WERI-Rb-1 (cell line): Measurements from ENCODE around the gene NPIPA1.
"Not testable (repeated sequence)": the region's sequence is repeated elsewhere in the genome, so short reads cannot be mapped to it uniquely, and the experiment has no call there.

Source experiments
- DNase-seq: peaks from one replicate; pipeline ENCODE4 v3.0.0-alpha.2; 2020
- H3K27ac ChIP-seq: fragments of 250-450 bp; sonication (Bioruptor Pico); 2 replicates; pipeline ENCODE4 v1.5.1; 2020; ENCODE audit warnings: mild to moderate bottlenecking, moderate library complexity
- H3K27me3 ChIP-seq: fragments of 250-450 bp; sonication (Bioruptor Pico); 2 replicates; pipeline ENCODE4 v1.5.1; 2021; ENCODE audit warnings: mild to moderate bottlenecking, low read depth, moderate library complexity; ENCODE audit not compliant: insufficient read depth, severe bottlenecking
- H3K36me3 ChIP-seq: fragments of 250-450 bp; sonication (Bioruptor Pico); 2 replicates; pipeline ENCODE4 v1.5.1; 2020; ENCODE audit warnings: mild to moderate bottlenecking, moderate library complexity
- H3K4me3 ChIP-seq: 2 replicates; pipeline ENCODE4 v1.5.1; 2011; ENCODE audit warnings: low read depth, mild to moderate bottlenecking, control low read depth, low read length
- H3K9me3 ChIP-seq: fragments of 250-450 bp; sonication (Bioruptor Pico); 2 replicates; pipeline ENCODE4 v1.5.1; 2021; ENCODE audit warnings: mild to moderate bottlenecking, moderate library complexity; ENCODE audit not compliant: severe bottlenecking
- CTCF ChIP-seq: IDR thresholded peaks from 2 replicates; pipeline ENCODE4 v1.5.1; 2011; ENCODE audit warnings: low read depth, mild to moderate bottlenecking, control low read depth, inconsistent platforms, low read length

The NPIPA1 gene

GRCh38 chr16:14975418-14976194, 38.4 kb downstream of the NPIPA1 start:
- peak; percentile 48 for DNase-seq
- peak overlapping the region; percentile 89 for H3K27ac ChIP-seq
- H3K9me3 ChIP-seq, H3K27me3 ChIP-seq, H3K36me3 ChIP-seq: not testable (repeated sequence)
- peak; percentile 7; the same call in 1 of the 2 replicates for TF ChIP-seq CTCF
- peak overlapping the region; percentile 98 for H3K4me3 ChIP-seq

DNA sequence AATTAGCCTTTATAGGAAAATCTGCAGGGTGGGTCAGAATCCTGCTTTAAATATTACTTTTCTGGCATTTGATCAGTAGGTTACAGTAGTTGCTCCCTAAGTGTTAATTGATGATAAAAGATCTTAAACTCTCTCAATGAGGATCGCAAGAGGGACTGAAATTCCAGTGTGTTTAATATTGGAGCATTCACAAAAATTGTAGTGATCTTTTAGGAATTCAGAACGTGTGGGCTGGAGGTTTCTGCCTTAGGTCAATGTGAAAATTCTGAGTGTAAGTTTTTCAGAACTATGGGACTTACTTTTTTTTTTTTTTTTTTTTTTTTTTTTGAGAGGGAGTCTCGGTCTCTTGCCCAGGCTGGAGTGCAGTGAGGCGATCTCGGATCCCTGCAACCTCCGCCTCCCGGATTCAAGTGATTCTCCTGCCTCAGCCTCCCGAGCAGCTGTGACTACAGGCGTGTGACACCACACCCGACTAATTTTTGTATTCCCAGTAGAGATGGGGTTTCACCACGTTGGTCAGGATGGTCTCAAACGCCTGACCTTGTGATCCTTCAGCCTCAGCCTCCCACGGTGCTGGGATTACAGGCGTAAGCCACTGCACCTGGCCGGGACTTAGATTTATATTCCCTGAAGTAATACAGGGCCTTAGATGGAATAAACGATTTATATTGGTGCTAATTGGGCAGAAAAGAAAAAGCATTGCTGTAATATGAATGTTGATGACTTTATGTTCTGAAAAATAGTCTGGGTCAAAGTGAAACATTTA, 39.9 kb downstream of the NPIPA1 start:
- H3K9me3 ChIP-seq, H3K36me3 ChIP-seq, H3K27me3 ChIP-seq, H3K27ac ChIP-seq, DNase-seq, H3K4me3 ChIP-seq: not testable (repeated sequence)

- DNase-seq, H3K36me3 ChIP-seq, H3K4me3 ChIP-seq, H3K27me3 ChIP-seq, H3K27ac ChIP-seq, H3K9me3 ChIP-seq: not testable (repeated sequence)
Measured at GRCh38 chr16:14978281-14978680, 41.0 kb downstream of the NPIPA1 start.

GRCh38 chr16:14978908-14979307, 41.7 kb downstream of the NPIPA1 start:
- H3K27ac ChIP-seq, H3K9me3 ChIP-seq, H3K4me3 ChIP-seq, H3K27me3 ChIP-seq, DNase-seq, H3K36me3 ChIP-seq: not testable (repeated sequence)

DNA sequence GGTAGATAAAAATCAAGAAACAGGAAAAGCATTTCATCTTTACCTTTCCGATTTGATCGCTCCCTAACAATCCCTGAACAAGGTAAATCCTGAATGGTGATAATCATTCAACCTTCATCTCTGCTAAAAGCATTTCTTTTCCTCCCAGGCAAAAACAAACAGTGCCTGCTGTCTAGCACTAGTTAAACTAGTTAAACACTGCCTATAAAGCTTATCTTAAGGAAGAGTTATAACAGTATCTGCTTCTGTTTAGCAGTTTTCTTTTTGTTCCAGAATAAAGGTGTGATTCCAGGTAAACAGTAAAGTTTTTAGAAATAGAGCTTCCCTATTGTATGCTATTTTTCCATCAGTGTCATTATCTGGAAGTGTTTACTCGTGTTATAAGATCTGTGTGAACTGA, 44.0 kb downstream of the NPIPA1 start:
- not testable (repeated sequence) for H3K9me3 ChIP-seq, H3K27ac ChIP-seq, H3K27me3 ChIP-seq, H3K4me3 ChIP-seq, DNase-seq, H3K36me3 ChIP-seq

DNA sequence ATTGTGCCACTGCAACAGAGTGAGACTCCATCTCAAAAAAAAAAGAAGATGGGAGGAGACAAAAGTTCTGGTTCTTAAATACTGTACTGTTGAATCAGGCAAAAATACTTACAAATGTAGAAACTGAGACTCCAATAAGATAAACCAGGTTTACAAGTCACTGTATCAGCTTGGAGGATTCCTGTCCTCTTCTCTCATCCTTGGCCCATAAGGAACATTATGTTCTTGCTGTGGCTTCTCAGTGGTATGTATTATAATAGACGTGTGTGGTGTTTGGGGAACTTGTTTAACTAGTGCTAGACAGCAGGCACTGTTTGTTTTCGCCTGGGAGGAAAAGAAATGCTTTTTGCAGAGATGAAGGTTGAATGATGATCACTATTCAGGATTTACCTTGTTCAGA, 45.3 kb downstream of the NPIPA1 start:
- not testable (repeated sequence) for H3K27me3 ChIP-seq, DNase-seq, H3K27ac ChIP-seq, H3K9me3 ChIP-seq, H3K4me3 ChIP-seq, H3K36me3 ChIP-seq

DNA sequence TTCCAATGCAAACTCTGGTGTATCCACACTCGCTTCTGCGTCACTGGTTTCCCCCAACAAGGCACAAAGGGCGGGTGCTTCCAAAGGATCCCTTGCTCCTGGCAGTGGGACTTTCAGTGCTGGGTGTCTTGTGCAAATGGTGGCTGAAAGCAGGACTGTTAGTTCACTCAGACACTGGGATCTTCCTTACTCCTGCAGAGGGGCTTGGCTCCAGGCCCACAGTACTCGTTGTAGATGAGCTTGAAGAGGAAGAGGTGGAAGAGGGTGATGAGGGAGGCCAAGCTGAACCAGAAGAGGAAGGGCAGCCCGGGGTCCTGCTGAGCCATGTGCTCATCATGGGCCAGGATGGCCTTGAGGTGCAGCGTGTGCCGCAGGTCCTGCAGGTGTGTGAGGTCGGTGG, 50.8 kb downstream of the NPIPA1 start:
- H3K27ac ChIP-seq, DNase-seq, H3K27me3 ChIP-seq, H3K9me3 ChIP-seq, H3K4me3 ChIP-seq: not testable (repeated sequence)
- peaks cover 10% of the 10 kb centered on the region for H3K36me3 ChIP-seq

GRCh38 chr16:14988661-14989191, 51.5 kb downstream of the NPIPA1 start:
- H3K27me3 ChIP-seq, H3K9me3 ChIP-seq, H3K4me3 ChIP-seq, H3K27ac ChIP-seq, DNase-seq: not testable (repeated sequence)
- H3K36me3 ChIP-seq: peaks cover 10% of the 10 kb centered on the region

GRCh38 chr16:14989291-14990281, 52.3 kb downstream of the NPIPA1 start:
- not testable (repeated sequence) for H3K36me3 ChIP-seq, H3K27me3 ChIP-seq, H3K27ac ChIP-seq, DNase-seq, H3K4me3 ChIP-seq, H3K9me3 ChIP-seq

DNA sequence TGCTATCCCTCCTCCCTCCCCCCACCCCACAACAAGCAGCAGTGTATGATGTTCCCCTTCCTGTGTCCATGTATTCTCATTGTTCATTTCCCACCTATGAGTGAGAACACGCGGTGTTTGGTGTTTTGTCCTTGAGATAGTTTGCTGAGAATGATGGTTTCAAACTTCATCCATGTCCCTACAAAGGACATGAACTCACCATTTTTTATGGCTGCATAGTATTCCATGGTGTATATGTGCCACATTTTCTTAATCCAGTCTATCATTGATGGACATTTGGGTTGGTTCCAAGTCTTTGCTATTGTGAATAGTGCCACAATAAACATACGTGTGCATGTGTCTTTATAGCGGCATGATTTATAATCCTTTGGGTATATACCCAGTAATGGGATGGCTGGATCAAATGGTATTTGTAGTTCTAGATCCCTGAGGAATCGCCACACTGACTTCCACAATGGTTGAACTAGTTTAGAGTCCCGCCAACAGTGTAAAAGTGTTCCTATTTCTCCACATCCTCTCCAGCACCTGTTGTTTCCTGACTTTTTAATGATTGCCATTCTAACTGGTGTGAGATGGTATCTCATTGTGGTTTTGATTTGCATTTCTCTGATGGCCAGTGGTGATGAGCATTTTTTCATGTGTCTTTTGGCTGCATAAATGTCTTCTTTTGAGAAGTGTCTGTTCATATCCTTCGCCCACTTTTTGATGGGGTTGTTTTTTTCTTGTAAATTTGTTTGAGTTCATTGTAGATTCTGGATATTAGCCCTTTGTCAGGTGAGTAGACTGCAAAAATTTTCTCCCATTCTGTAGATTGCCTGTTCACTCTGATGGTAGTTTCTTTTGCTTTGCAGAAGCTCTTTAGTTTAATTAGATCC, 56.3 kb downstream of the NPIPA1 start:
- H3K9me3 ChIP-seq, DNase-seq, H3K4me3 ChIP-seq, H3K27ac ChIP-seq, H3K36me3 ChIP-seq, H3K27me3 ChIP-seq: not testable (repeated sequence)

- H3K9me3 ChIP-seq, H3K4me3 ChIP-seq, H3K27ac ChIP-seq, DNase-seq, H3K27me3 ChIP-seq: not testable (repeated sequence)
- peaks cover 11% of the 10 kb centered on the region for H3K36me3 ChIP-seq
Measured at GRCh38 chr16:14996702-14997101, 59.5 kb downstream of the NPIPA1 start.

DNA sequence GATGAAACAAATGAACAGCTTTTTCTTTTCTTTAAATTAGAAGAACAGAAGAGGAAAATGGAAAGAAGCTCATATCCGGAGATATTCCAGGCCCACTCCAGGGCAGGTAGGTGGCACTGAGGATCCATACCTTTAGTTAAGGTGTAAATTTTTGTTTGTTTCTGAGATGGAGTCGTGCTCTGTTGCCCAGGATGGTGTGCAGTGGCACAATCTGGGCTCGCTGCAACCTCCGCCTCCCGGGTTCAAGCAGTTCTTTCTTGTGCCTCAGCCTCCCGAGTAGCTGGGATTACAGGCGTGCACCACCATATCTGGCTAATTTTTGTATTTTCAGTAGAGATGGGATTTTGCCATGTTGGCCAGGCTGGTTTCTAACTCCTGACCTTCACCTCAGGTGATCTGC, 61.1 kb downstream of the NPIPA1 start:
- DNase-seq, H3K4me3 ChIP-seq, H3K27me3 ChIP-seq, H3K27ac ChIP-seq, H3K9me3 ChIP-seq: not testable (repeated sequence)
- H3K36me3 ChIP-seq: peaks cover 11% of the 10 kb centered on the region
